ENCODE results near the gene ADSS2.

The ADSS2 gene

DNA sequence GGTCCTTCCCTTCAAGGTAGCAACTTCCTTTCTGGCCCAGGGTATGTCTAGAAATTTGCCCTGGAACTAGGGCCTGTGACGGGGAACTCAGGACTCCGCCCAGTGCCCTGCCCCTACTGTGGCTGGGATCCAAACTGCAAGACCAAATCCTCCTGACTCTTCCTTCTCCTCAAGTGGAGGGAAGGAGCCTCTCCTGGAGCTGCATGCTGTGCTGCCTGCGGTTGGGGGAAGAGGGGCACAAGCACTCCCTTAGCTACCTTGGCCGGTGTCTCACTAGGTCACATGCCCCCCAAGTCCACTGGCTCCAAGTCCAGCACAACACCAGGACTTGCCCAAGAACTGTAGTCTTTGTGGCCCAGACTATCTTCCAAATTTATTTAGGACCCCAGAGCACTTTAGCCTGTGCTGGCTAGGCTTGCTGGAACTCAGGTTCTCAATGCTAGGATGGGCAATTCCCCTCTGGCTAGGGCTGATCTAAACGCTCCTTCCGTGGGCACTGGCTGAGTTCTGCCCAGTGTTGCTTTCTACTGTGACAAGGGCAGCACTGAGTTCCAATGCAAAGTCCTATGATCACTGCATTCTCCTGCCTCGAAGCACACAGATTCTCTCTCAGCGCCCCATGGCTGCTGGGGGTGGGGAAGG is 12.2 kb downstream of the ADSS2 start (continued):
- TF ChIP-seq, protein P1, sequence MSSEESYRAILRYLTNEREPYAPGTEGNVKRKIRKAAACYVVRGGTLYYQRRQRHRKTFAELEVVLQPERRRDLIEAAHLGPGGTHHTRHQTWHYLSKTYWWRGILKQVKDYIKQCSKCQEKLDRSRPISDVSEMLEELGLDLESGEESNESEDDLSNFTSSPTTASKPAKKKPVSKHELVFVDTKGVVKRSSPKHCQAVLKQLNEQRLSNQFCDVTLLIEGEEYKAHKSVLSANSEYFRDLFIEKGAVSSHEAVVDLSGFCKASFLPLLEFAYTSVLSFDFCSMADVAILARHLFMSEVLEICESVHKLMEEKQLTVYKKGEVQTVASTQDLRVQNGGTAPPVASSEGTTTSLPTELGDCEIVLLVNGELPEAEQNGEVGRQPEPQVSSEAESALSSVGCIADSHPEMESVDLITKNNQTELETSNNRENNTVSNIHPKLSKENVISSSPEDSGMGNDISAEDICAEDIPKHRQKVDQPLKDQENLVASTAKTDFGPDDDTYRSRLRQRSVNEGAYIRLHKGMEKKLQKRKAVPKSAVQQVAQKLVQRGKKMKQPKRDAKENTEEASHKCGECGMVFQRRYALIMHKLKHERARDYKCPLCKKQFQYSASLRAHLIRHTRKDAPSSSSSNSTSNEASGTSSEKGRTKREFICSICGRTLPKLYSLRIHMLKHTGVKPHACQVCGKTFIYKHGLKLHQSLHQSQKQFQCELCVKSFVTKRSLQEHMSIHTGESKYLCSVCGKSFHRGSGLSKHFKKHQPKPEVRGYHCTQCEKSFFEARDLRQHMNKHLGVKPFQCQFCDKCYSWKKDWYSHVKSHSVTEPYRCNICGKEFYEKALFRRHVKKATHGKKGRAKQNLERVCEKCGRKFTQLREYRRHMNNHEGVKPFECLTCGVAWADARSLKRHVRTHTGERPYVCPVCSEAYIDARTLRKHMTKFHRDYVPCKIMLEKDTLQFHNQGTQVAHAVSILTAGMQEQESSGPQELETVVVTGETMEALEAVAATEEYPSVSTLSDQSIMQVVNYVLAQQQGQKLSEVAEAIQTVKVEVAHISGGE (tag by site-specific recombination; conservative IDR thresholded peaks at IDR 0.05; ENCODE audit: low read depth) = no peak
- TF ChIP-seq ZNF404 (tag by site-specific recombination; IDR thresholded peaks at IDR 0.05) (no peak), ZNF335 (tag by site-specific recombination; conservative IDR thresholded peaks at IDR 0.05) (peak; percentile 78), FEZF1 (tag by site-specific recombination; IDR thresholded peaks at IDR 0.05) (no peak), PATZ1 (tag by site-specific recombination; IDR thresholded peaks at IDR 0.05) (peak; percentile 34; the same call in 1 of the 2 replicates), SP3 (tag by site-specific recombination; IDR thresholded peaks at IDR 0.05) (peak; percentile 42), ZNF280D (tag by site-specific recombination; IDR thresholded peaks at IDR 0.05) (no peak), IKZF3 (tag by site-specific recombination; IDR thresholded peaks at IDR 0.05) (0 out of 2 replicates have a peak, but pooled peaks have one; percentile 39), ZNF311 (tag by site-specific recombination; IDR thresholded peaks at IDR 0.05; ENCODE audit: borderline replicate concordance) (no peak), KLF1 (tag by site-specific recombination; IDR thresholded peaks at IDR 0.05) (peak; percentile 82), REPIN1 (tag by site-specific recombination; IDR thresholded peaks at IDR 0.05; ENCODE audit: low read depth) (no peak), ZNF2 (tag by site-specific recombination; IDR thresholded peaks at IDR 0.05) (0 out of 2 replicates have a peak, but pooled peaks have one; percentile 21), ZBTB17 (tag by site-specific recombination; IDR thresholded peaks at IDR 0.05) (peak; percentile 69), ZNF514 (tag by site-specific recombination; IDR thresholded peaks at IDR 0.05) (no peak), ZNF530 (tag by site-specific recombination; IDR thresholded peaks at IDR 0.05; ENCODE audit: low read depth) (no peak), BCL11B (tag by site-specific recombination; IDR thresholded peaks at IDR 0.05; ENCODE audit: low read depth) (no peak), ZNF777 (tag by site-specific recombination; IDR thresholded peaks at IDR 0.05; ENCODE audit: borderline replicate concordance) (no peak), ZIC2 (tag by site-specific recombination; IDR thresholded peaks at IDR 0.05) (peak; percentile 81), ZNF837 (tag by site-specific recombination; IDR thresholded peaks at IDR 0.05) (no peak), ZBTB20 (tag by site-specific recombination; IDR thresholded peaks at IDR 0.05) (peak; percentile 61; the same call in 1 of the 2 replicates), ZNF600 (tag by site-specific recombination; IDR thresholded peaks at IDR 0.05) (peak; percentile 77), ZNF394 (tag by site-specific recombination; IDR thresholded peaks at IDR 0.05; ENCODE audit: borderline replicate concordance) (no peak), ZBTB48 (tag by site-specific recombination; IDR thresholded peaks at IDR 0.05) (peak; percentile 93)
